Prostate gland (tissue), 2 donors: ENCODE measurements around the gene PLXNB1. TPM values are rescaled to one million over a fixed set of nuclear protein-coding genes. Genes with fewer than 3 reads are reported as not detected.
A peak's percentile ranks its signal among the peaks of the same experiment; 100 is the strongest.

Experiments used
- DNase-seq: peaks from one replicate; pipeline ENCODE4 v3.0.0-alpha.2; 2019; ENCODE audit warnings: low spot score
- H3K27ac ChIP-seq, 2 donors: fragments of 200-600 bp; sonication (generic); 2 replicates each; pipeline ENCODE4 v1.5.1; 2017 to 2019
- H3K27me3 ChIP-seq: fragments of 200-600 bp; sonication (generic); replicated peaks from 2 replicates; pipeline ENCODE4 v1.5.1; 2019; ENCODE audit not compliant: insufficient read depth
- H3K36me3 ChIP-seq, 2 donors: fragments of 200-600 bp; sonication (generic); 1 replicate in 1 of 2; 2 replicates in 1 of 2; pipeline versions ENCODE4 v1.5.1 to v1.8.1; 2017 to 2019
- H3K4me1 ChIP-seq: fragments of 200-600 bp; sonication (generic); replicated peaks from 2 replicates; pipeline ENCODE4 v1.5.1; 2019
- H3K4me3 ChIP-seq, 2 donors: fragments of 200-600 bp; sonication (generic); 2 replicates each; pipeline ENCODE4 v1.5.1; 2017 to 2019
- H3K9me3 ChIP-seq: fragments of 200-600 bp; sonication (generic); 2 replicates; pipeline ENCODE4 v1.5.1; 2017
- CTCF ChIP-seq, 4 experiments: fragments of 200-600 bp in 2 of 4; fragments of 450-650 bp in 2 of 4; sonication (generic) in 2 of 4; IDR thresholded peaks; 1 replicate in 3 of 4; 2 replicates in 1 of 4; pipeline ENCODE4 v1.5.1; 2016 to 2019; ENCODE audit warnings: antibody characterized with exemption in 4 of 4, mild to moderate bottlenecking in 2 of 4, moderate library complexity in 2 of 4
- POLR2A ChIP-seq: fragments of 450-650 bp; IDR thresholded peaks from one replicate; pipeline ENCODE4 v1.6.1; 2016; ENCODE audit warnings: antibody characterized with exemption, mild to moderate bottlenecking
- POLR2AphosphoS5 ChIP-seq: sonication (generic); formaldehyde crosslinking; IDR thresholded peaks from one replicate; pipeline ENCODE4 v1.6.1; 2017; ENCODE audit warnings: antibody characterized with exemption
- WGBS: methylation state at CpG from one replicate; pipeline ENCODE4 v1.1.5; 2018; 5-methylcytosine and 5-hydroxymethylcytosine counted together
- intact Hi-C: fragments of 100-400 bp; cut with DNase I; formaldehyde crosslinking; loops from one replicate; pipeline ENCODE4 v1.14.2; 2022
- total RNA-seq, 2 donors: library from RNA; depleted of rRNA; stranded (reverse); fragments of >200 nt; gene quantifications; one replicate each; pipeline ENCODE4 v1.1.0, GENCODE V29; 2016

Gene PLXNB1
- total RNA-seq, 2 donors from 2014 or later: 115 to 182 TPM

- Histone ChIP-seq H3K4me1 (peaks cover 38% of the 10 kb centered on the region), H3K27ac (peak overlapping the region; percentile 69 to 96), H3K4me3 (peak overlapping the region in 1 of 2 donors; percentile 74), H3K36me3 (no peaks in the 10 kb centered on the region), H3K9me3 (no peaks in the 10 kb centered on the region), H3K27me3 (no peaks in the 10 kb centered on the region)
- intact Hi-C loops: no loop called here
- TF ChIP-seq CTCF (IDR thresholded peaks at IDR 0.05): no peak
- no peak for TF ChIP-seq POLR2A
- no peak for TF ChIP-seq POLR2AphosphoS5
- 24% methylated on average over 11 of the region's 11 CpGs for WGBS
- DNase-seq: no peak
These were observed 3.4 kb downstream of the PLXNB1 start for GRCh38 chr3:48426401-48426909.

- Histone ChIP-seq H3K4me1 (peaks cover 31% of the 10 kb centered on the region), H3K36me3 (no peaks in the 10 kb centered on the region), H3K4me3 (no peak overlapping the region), H3K27ac (peak overlapping the region; percentile 69 to 96), H3K9me3 (no peaks in the 10 kb centered on the region), H3K27me3 (no peaks in the 10 kb centered on the region)
- no peak for DNase-seq
- WGBS: 25% methylated on average over 12 of the region's 13 CpGs
- intact Hi-C loops: no loop called here
- TF ChIP-seq POLR2A: no peak
These were observed 4.5 kb downstream of the PLXNB1 start for GRCh38 chr3:48425281-48425812.

- Histone ChIP-seq H3K4me1 (peaks cover 31% of the 10 kb centered on the region), H3K36me3 (no peaks in the 10 kb centered on the region), H3K4me3 (no peak overlapping the region), H3K27me3 (no peaks in the 10 kb centered on the region), H3K9me3 (no peaks in the 10 kb centered on the region), H3K27ac (peak overlapping the region in 1 of 2 donors; percentile 96)
- TF ChIP-seq CTCF (IDR thresholded peaks at IDR 0.05) (no peak), POLR2A (no peak), POLR2AphosphoS5 (no peak)
- no peak for DNase-seq
- 78% methylated on average over 25 of the region's 27 CpGs for WGBS
- intact Hi-C loops: no loop called here
These were observed 5.8 kb downstream of the PLXNB1 start for GRCh38 chr3:48423883-48424695.

GRCh38 chr3:48423241-48423882 is 6.5 kb downstream of the PLXNB1 start:
- TF ChIP-seq POLR2AphosphoS5: no peak
- TF ChIP-seq POLR2A: no peak
- no peak for TF ChIP-seq CTCF (IDR thresholded peaks at IDR 0.05)
- no peaks in the 10 kb centered on the region for H3K27me3 ChIP-seq
- no peak overlapping the region for H3K27ac ChIP-seq
- no peak for DNase-seq
- 71% methylated on average over 25 of the region's 25 CpGs for WGBS
- no peaks in the 10 kb centered on the region for H3K36me3 ChIP-seq
- H3K4me3 ChIP-seq: no peak overlapping the region
- peaks cover 30% of the 10 kb centered on the region for H3K4me1 ChIP-seq
- intact Hi-C loops: no loop called here
- no peaks in the 10 kb centered on the region for H3K9me3 ChIP-seq

GRCh38 chr3:48422681-48423080 is 7.2 kb downstream of the PLXNB1 start:
- no peak for DNase-seq
- peaks cover 0 to 7% of the 10 kb centered on the region in 2 donors for H3K36me3 ChIP-seq
- no peak for TF ChIP-seq POLR2A
- TF ChIP-seq CTCF (IDR thresholded peaks at IDR 0.05): no peak
- TF ChIP-seq POLR2AphosphoS5: no peak
- no peak overlapping the region for H3K27ac ChIP-seq
- 56% methylated on average over 8 of the region's 8 CpGs for WGBS
- no peaks in the 10 kb centered on the region for H3K9me3 ChIP-seq
- H3K4me1 ChIP-seq: peaks cover 24% of the 10 kb centered on the region
- H3K27me3 ChIP-seq: no peaks in the 10 kb centered on the region
- intact Hi-C loops: no loop called here
- no peak overlapping the region for H3K4me3 ChIP-seq
